H1 (cell line): Measurements from ENCODE around the gene TAS2R40. TPM values are rescaled to one million over a fixed set of nuclear protein-coding genes. Genes with fewer than 3 reads are reported as not detected.

Experiments
- CTCF ChIA-PET: fragments of 300-600 bp; sonication (Branson Sonifier 250); formaldehyde crosslinking; loops from one replicate; lab custom pipeline; 2021; ENCODE audit not compliant: partially characterized antibody; lab: Charles Lee
- POLR2A ChIA-PET: fragments of 300-600 bp; sonication (Branson Sonifier 250); formaldehyde crosslinking; loops from one replicate; lab custom pipeline; 2021; ENCODE audit warnings: inconsistent platforms; ENCODE audit not compliant: partially characterized antibody; lab: Charles Lee
- DNase-seq, 2 experiments: peaks; one replicate each; pipeline versions ENCODE4 v3.0.0 to v3.0.0-alpha.2; 2010 to 2022; ENCODE audit warnings: low spot score in 2 of 2, low read depth in 1 of 2, mixed read lengths in 1 of 2
- FAIRE-seq: peaks from 2 replicates; lab custom pipeline; 2011; peaks lifted over from hg19 to GRCh38; lab: Jason Lieb, UNC
- H2AFZ ChIP-seq: 2 replicates; pipeline ENCODE4 v1.8.1; 2012; ENCODE audit warnings: low read length, inconsistent platforms
- H2AK5ac ChIP-seq: 2 replicates; pipeline ENCODE4 v1.6.1; 2013; ENCODE audit warnings: low read depth, low read length
- H2BK120ac ChIP-seq: replicated peaks from 2 replicates; pipeline ENCODE3; 2013; ENCODE audit warnings: low read depth, low read length, inconsistent platforms
- H2BK12ac ChIP-seq: 2 replicates; pipeline ENCODE4 v1.6.1; 2013; ENCODE audit warnings: low read depth, low read length
- H2BK15ac ChIP-seq: 2 replicates; pipeline ENCODE4 v1.6.1; 2013; ENCODE audit warnings: low read length
- H2BK20ac ChIP-seq: 2 replicates; pipeline ENCODE4 v1.6.1; 2013; ENCODE audit warnings: low read length
- H2BK5ac ChIP-seq: 2 replicates; pipeline ENCODE4 v1.6.1; 2013; ENCODE audit warnings: low read depth, low read length
- H3K14ac ChIP-seq: 2 replicates; pipeline ENCODE4 v1.6.1; 2013; ENCODE audit warnings: inconsistent platforms; ENCODE audit not compliant: insufficient read length
- H3K18ac ChIP-seq: 2 replicates; pipeline ENCODE4 v1.6.1; 2013; ENCODE audit warnings: low read length; ENCODE audit errors: extremely low read depth
- H3K23ac ChIP-seq: 2 replicates; pipeline ENCODE4 v1.6.1; 2013; ENCODE audit warnings: inconsistent platforms; ENCODE audit not compliant: insufficient read length
- H3K23me2 ChIP-seq: 2 replicates; pipeline ENCODE4 v1.6.1; 2013; ENCODE audit warnings: low read depth, low read length
- H3K27ac ChIP-seq: 2 replicates; pipeline ENCODE4 v1.6.1; 2011; ENCODE audit warnings: low read depth, low read length, inconsistent platforms
- H3K27me3 ChIP-seq, 4 experiments: replicated peaks in 1 of 4; 1 replicate in 1 of 4; 2 replicates in 3 of 4; pipeline versions ENCODE4 v1.6.1 to v1.8.1; 2011 to 2013; ENCODE audit warnings: low read length in 3 of 4, mild to moderate bottlenecking in 3 of 4, inconsistent platforms in 2 of 4, mixed read lengths in 2 of 4, moderate library complexity in 1 of 4; ENCODE audit not compliant: control insufficient read depth in 3 of 4, insufficient read depth in 3 of 4; ENCODE audit errors: extremely low read depth in 1 of 4
- H3K36me3 ChIP-seq, 4 experiments: 2 replicates each; pipeline versions ENCODE4 v1.6.1 to v1.8.1; 2011 to 2013; ENCODE audit warnings: mild to moderate bottlenecking in 4 of 4, low read length in 3 of 4, moderate library complexity in 2 of 4, control low read depth in 1 of 4, inconsistent platforms in 1 of 4; ENCODE audit not compliant: insufficient read depth in 4 of 4, control insufficient read depth in 2 of 4
- H3K4ac ChIP-seq: replicated peaks from 2 replicates; pipeline ENCODE3; 2013; ENCODE audit warnings: low read length, low read depth, mixed read lengths, inconsistent platforms; ENCODE audit not compliant: insufficient read length
- H3K4me1 ChIP-seq, 4 experiments: replicated peaks in 1 of 4; 1 replicate in 1 of 4; 2 replicates in 3 of 4; pipeline versions ENCODE4 v1.6.1 to v1.8.1; 2011 to 2013; ENCODE audit warnings: low read length in 3 of 4, inconsistent platforms in 2 of 4, mixed read lengths in 1 of 4; ENCODE audit not compliant: insufficient read depth in 4 of 4, control insufficient read depth in 3 of 4
- H3K4me2 ChIP-seq, 2 experiments: 2 replicates each; pipeline versions ENCODE4 v1.6.1 to v1.8.1; 2011 to 2013; ENCODE audit warnings: low read depth in 2 of 2, low read length in 2 of 2, control low read depth in 1 of 2, inconsistent platforms in 1 of 2, mild to moderate bottlenecking in 1 of 2; ENCODE audit not compliant: insufficient read depth in 1 of 2
- H3K4me3 ChIP-seq, 4 experiments: fragments of 200-600, 300-600 bp in 1 of 4; sonication (generic), shearing (Covaris generic), sonication (Bioruptor Twin) in 1 of 4; 2 replicates each; pipeline versions ENCODE4 v1.5.1 to v1.8.1; 2011 to 2016; ENCODE audit warnings: low read length in 4 of 4, low read depth in 3 of 4, control low read depth in 2 of 4, inconsistent platforms in 2 of 4, mild to moderate bottlenecking in 2 of 4, mixed read lengths in 1 of 4, moderate library complexity in 1 of 4; ENCODE audit not compliant: insufficient read depth in 2 of 4; ENCODE audit errors: extremely low read depth in 1 of 4
- H3K56ac ChIP-seq: replicated peaks from 2 replicates; pipeline ENCODE3; 2013; ENCODE audit warnings: low read depth, mild to moderate bottlenecking, mixed read lengths, low read length, inconsistent platforms; ENCODE audit not compliant: insufficient read length
- H3K79me1 ChIP-seq: 2 replicates; pipeline ENCODE4 v1.6.1; 2013; ENCODE audit warnings: low read depth, low read length, control low read depth
- H3K79me2 ChIP-seq, 2 experiments: 2 replicates each; pipeline versions ENCODE4 v1.6.1 to v1.8.1; 2012 to 2013; ENCODE audit warnings: low read length in 2 of 2, mild to moderate bottlenecking in 2 of 2, inconsistent platforms in 1 of 2; ENCODE audit not compliant: insufficient read depth in 2 of 2, control insufficient read depth in 1 of 2
- H3K9ac ChIP-seq, 4 experiments: replicated peaks in 1 of 4; 1 replicate in 1 of 4; 2 replicates in 3 of 4; pipeline versions ENCODE4 v1.6.1 to v1.8.1; 2011 to 2013; ENCODE audit warnings: low read depth in 3 of 4, low read length in 3 of 4, control low read depth in 2 of 4, mild to moderate bottlenecking in 2 of 4, moderate library complexity in 2 of 4, inconsistent platforms in 1 of 4; ENCODE audit errors: extremely low read depth in 1 of 4
- H3K9me3 ChIP-seq, 2 experiments: 2 replicates each; pipeline versions ENCODE4 v1.6.1 to v1.8.1; 2012 to 2013; ENCODE audit warnings: mild to moderate bottlenecking in 2 of 2, moderate library complexity in 2 of 2, control low read depth in 1 of 2, inconsistent platforms in 1 of 2, low read depth in 1 of 2, low read length in 1 of 2, mixed read lengths in 1 of 2; ENCODE audit not compliant: insufficient read depth in 2 of 2
- H4K20me1 ChIP-seq, 2 experiments: replicated peaks in 1 of 2; 2 replicates each; pipeline versions ENCODE3 to v1.8.1; 2011 to 2013; ENCODE audit warnings: inconsistent platforms in 2 of 2, low read length in 2 of 2, mild to moderate bottlenecking in 1 of 2; ENCODE audit not compliant: insufficient read depth in 2 of 2, control insufficient read depth in 1 of 2
- H4K5ac ChIP-seq: 2 replicates; pipeline ENCODE4 v1.6.1; 2013; ENCODE audit warnings: low read length, low read depth, mixed read lengths, inconsistent platforms; ENCODE audit not compliant: insufficient read length
- H4K8ac ChIP-seq: 2 replicates; pipeline ENCODE4 v1.8.0; 2013; ENCODE audit warnings: mild to moderate bottlenecking, moderate library complexity, low read length, inconsistent platforms; ENCODE audit not compliant: insufficient read depth; ENCODE audit errors: extremely low read depth
- H4K91ac ChIP-seq: replicated peaks from 2 replicates; pipeline ENCODE3; 2013; ENCODE audit warnings: low read length, mixed read lengths, inconsistent platforms; ENCODE audit not compliant: insufficient read length
- CHD2 ChIP-seq: IDR thresholded peaks from 2 replicates; pipeline ENCODE4 v1.6.1; 2012; ENCODE audit warnings: low read length, improper control_type of control experiment
- CTBP2 ChIP-seq: IDR thresholded peaks from 2 replicates; pipeline ENCODE4 v1.7.0; 2011; ENCODE audit warnings: borderline replicate concordance, mild to moderate bottlenecking, moderate library complexity, mixed read lengths, low read length; ENCODE audit not compliant: insufficient read depth, insufficient read length
- GTF2F1 ChIP-seq: IDR thresholded peaks from 2 replicates; pipeline ENCODE4 v1.6.1; 2012; ENCODE audit warnings: low read depth, low read length, improper control_type of control experiment, borderline replicate concordance
- JUN ChIP-seq: IDR thresholded peaks from 2 replicates; pipeline ENCODE4 v1.6.1; 2011; ENCODE audit warnings: low read depth, mild to moderate bottlenecking, improper control_type of control experiment, low read length
- JUND ChIP-seq: IDR thresholded peaks from 2 replicates; pipeline ENCODE4 v1.6.1; 2011; ENCODE audit warnings: mild to moderate bottlenecking, improper control_type of control experiment, low read length
- KDM1A ChIP-seq: fragments of 200-600, 300-600 bp; sonication (generic); IDR thresholded peaks from 2 replicates; pipeline ENCODE4 v1.7.1; 2016; ENCODE audit warnings: mild to moderate bottlenecking, low read length, borderline replicate concordance
- MAFK ChIP-seq: IDR thresholded peaks from 2 replicates; pipeline ENCODE4 v1.6.1; 2012; ENCODE audit warnings: low read depth, mild to moderate bottlenecking, improper control_type of control experiment, low read length
- POLR2A ChIP-seq, 2 experiments: IDR thresholded peaks; 1 replicate in 1 of 2; 2 replicates in 1 of 2; pipeline ENCODE4 v1.6.1; 2011; ENCODE audit warnings: low read depth in 2 of 2, low read length in 2 of 2, mild to moderate bottlenecking in 2 of 2; ENCODE audit errors: control extremely low read depth in 1 of 2
- RAD21 ChIP-seq, 2 experiments: IDR thresholded peaks in 1 of 2; conservative IDR thresholded peaks in 1 of 2; 2 replicates each; pipeline ENCODE4 v1.6.1; 2011; ENCODE audit warnings: low read depth in 2 of 2, low read length in 2 of 2, improper control_type of control experiment in 1 of 2, inconsistent platforms in 1 of 2, mild to moderate bottlenecking in 1 of 2, moderate library complexity in 1 of 2
- SP1 ChIP-seq: IDR thresholded peaks from 2 replicates; pipeline ENCODE4 v1.6.1; 2011; ENCODE audit warnings: low read depth, low read length
- USF2 ChIP-seq: IDR thresholded peaks from 2 replicates; pipeline ENCODE4 v1.6.1; 2011; ENCODE audit warnings: low read length, improper control_type of control experiment
- ZNF274 ChIP-seq: IDR thresholded peaks from 2 replicates; pipeline ENCODE4 v1.7.0; 2012; ENCODE audit warnings: low read length, borderline replicate concordance; ENCODE audit errors: extremely low read depth
- WGBS, 2 experiments: shearing (Covaris generic) in 1 of 2; methylation state at CpG; one replicate each; pipeline versions ENCODE4 v1.1.6 to v1.1.7; 2013 to 2015; ENCODE audit warnings: low lambda C conversion rate in 2 of 2, mixed read lengths in 2 of 2, inconsistent platforms in 1 of 2, low coverage in 1 of 2, missing lambda C conversion rate in 1 of 2; ENCODE audit not compliant: insufficient replicate concordance in 2 of 2, insufficient coverage in 1 of 2, insufficient read length in 1 of 2; ENCODE audit errors: extremely low coverage in 1 of 2, missing lambda C conversion rate in 1 of 2; 5-methylcytosine and 5-hydroxymethylcytosine counted together
- polyA plus RNA-seq, 7 experiments: library from polyadenylated mRNA; depleted of rRNA in 3 of 7; stranded (reverse) in 5 of 7; unstranded in 2 of 7; fragments of >200 nt in 5 of 7; fragments of 200-250 nt in 2 of 7; gene quantifications; 1 replicate in 5 of 7; 2 replicates in 1 of 7; 4 replicates in 1 of 7; pipeline versions ENCODE4 v1.2.1 to v1.2.3, GENCODE V29; 2011 to 2013; ENCODE audit warnings: missing spikeins in 2 of 7, mixed read lengths in 2 of 7
- total RNA-seq: library from RNA; stranded (reverse); fragmentation: NEBNext Ultra II Directional; extraction: Animal tissue kit (Norgen Biotek cat#: 25700); gene quantifications from 2 replicates; pipeline ENCODE4 v1.2.1, GENCODE V29; 2021
- TF ChIP-seq, protein P1 (sequence below): IDR thresholded peaks from 2 replicates; pipeline ENCODE4 v1.6.1; 2012; ENCODE audit warnings: inconsistent platforms

TAS2R40 gene
- total and polyA plus RNA-seq, 2 of the 8 experiments (the other 6 are each of a cell fraction or from before 2014, with no cell fraction given): not detected

GRCh38 chr7:143216151-143216550, 5.7 kb upstream of the TAS2R40 start:
- no peak overlapping the region for H2BK5ac ChIP-seq
- no peak overlapping the region for H3K4ac ChIP-seq
- H4K5ac ChIP-seq: no peak overlapping the region
- no peak overlapping the region for H2AK5ac ChIP-seq
- H3K4me3 ChIP-seq: no peak overlapping the region
- H4K91ac ChIP-seq: no peak overlapping the region
- no peak overlapping the region for H3K14ac ChIP-seq
- POLR2A ChIA-PET: no interaction called here
- no peaks in the 10 kb centered on the region for H4K20me1 ChIP-seq
- no peaks in the 10 kb centered on the region for H3K4me1 ChIP-seq
- no peak overlapping the region for H3K27ac ChIP-seq
- 83% methylated on average over 6 of the region's 6 CpGs; no CpG with 5 or more reads in 1 of the 2 experiments for WGBS, 2 experiments
- H3K23me2 ChIP-seq: no peaks in the 10 kb centered on the region
- 0 out of 4 replicates have a peak, but pooled peaks cover 0 to 2% of the 10 kb centered on the region in 2 experiments for H3K9me3 ChIP-seq
- H2BK120ac ChIP-seq: no peak overlapping the region
- no peak overlapping the region for H2BK15ac ChIP-seq
- H4K8ac ChIP-seq: no peak overlapping the region
- H2AFZ ChIP-seq: no peak overlapping the region
- H3K23ac ChIP-seq: no peak overlapping the region
- CTCF ChIA-PET: interaction anchor here (0.8 to 11.2 kb wide), 27 partner anchors 7 to 548 kb away, joined by 3 to 480 read pairs (median 5); partner anchors contain the start of genes CASP2 and TRPV6
- no peak overlapping the region for H3K9ac ChIP-seq
- TF ChIP-seq SP1 (no peak), RAD21 (IDR thresholded peaks at IDR 0.05 in 1 of 2, conservative IDR thresholded peaks at IDR 0.05 in 1 of 2; ENCODE audit: low read depth in 2 of 2, low read length in 2 of 2) (no peak), ZNF274 (no peak), JUND (no peak), CTBP2 (no peak), POLR2A (IDR thresholded peaks at IDR 0.05; ENCODE audit: control extremely low read depth in 1 of 2, low read depth in 2 of 2, low read length in 2 of 2) (no peak), KDM1A (no peak), USF2 (no peak), GTF2F1 (no peak), CHD2 (no peak), MAFK (no peak), JUN (no peak)
- TF ChIP-seq, protein P1, sequence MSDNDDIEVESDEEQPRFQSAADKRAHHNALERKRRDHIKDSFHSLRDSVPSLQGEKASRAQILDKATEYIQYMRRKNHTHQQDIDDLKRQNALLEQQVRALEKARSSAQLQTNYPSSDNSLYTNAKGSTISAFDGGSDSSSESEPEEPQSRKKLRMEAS: no peak
- no peak overlapping the region for H3K18ac ChIP-seq
- no peak overlapping the region for H3K56ac ChIP-seq
- no peaks in the 10 kb centered on the region for H3K27me3 ChIP-seq
- FAIRE-seq (no peak), DNase-seq (no peak)
- no peaks in the 10 kb centered on the region for H3K79me1 ChIP-seq
- no peak overlapping the region for H2BK20ac ChIP-seq
- no peak overlapping the region for H2BK12ac ChIP-seq
- H3K79me2 ChIP-seq: no peaks in the 10 kb centered on the region
- H3K36me3 ChIP-seq: no peaks in the 10 kb centered on the region
- no peak overlapping the region for H3K4me2 ChIP-seq
